H1 (cell line): Measurements from ENCODE around the gene ASAP3. TPM values are rescaled to one million over a fixed set of nuclear protein-coding genes. Genes with fewer than 3 reads are reported as not detected.

ENCODE experiments used
- CTCF ChIA-PET: fragments of 300-600 bp; sonication (Branson Sonifier 250); formaldehyde crosslinking; loops from one replicate; lab custom pipeline; 2021; ENCODE audit not compliant: partially characterized antibody; lab: Charles Lee
- POLR2A ChIA-PET: fragments of 300-600 bp; sonication (Branson Sonifier 250); formaldehyde crosslinking; loops from one replicate; lab custom pipeline; 2021; ENCODE audit warnings: inconsistent platforms; ENCODE audit not compliant: partially characterized antibody; lab: Charles Lee
- DNase-seq, 2 experiments: peaks; one replicate each; pipeline versions ENCODE4 v3.0.0 to v3.0.0-alpha.2; 2010 to 2022; ENCODE audit warnings: low spot score in 2 of 2, low read depth in 1 of 2, mixed read lengths in 1 of 2
- FAIRE-seq: peaks from 2 replicates; lab custom pipeline; 2011; peaks lifted over from hg19 to GRCh38; lab: Jason Lieb, UNC
- H2AFZ ChIP-seq: 2 replicates; pipeline ENCODE4 v1.8.1; 2012; ENCODE audit warnings: low read length, inconsistent platforms
- H2AK5ac ChIP-seq: 2 replicates; pipeline ENCODE4 v1.6.1; 2013; ENCODE audit warnings: low read depth, low read length
- H2BK120ac ChIP-seq: replicated peaks from 2 replicates; pipeline ENCODE3; 2013; ENCODE audit warnings: low read depth, low read length, inconsistent platforms
- H2BK12ac ChIP-seq: 2 replicates; pipeline ENCODE4 v1.6.1; 2013; ENCODE audit warnings: low read depth, low read length
- H2BK15ac ChIP-seq: 2 replicates; pipeline ENCODE4 v1.6.1; 2013; ENCODE audit warnings: low read length
- H2BK20ac ChIP-seq: 2 replicates; pipeline ENCODE4 v1.6.1; 2013; ENCODE audit warnings: low read length
- H2BK5ac ChIP-seq: 2 replicates; pipeline ENCODE4 v1.6.1; 2013; ENCODE audit warnings: low read depth, low read length
- H3K14ac ChIP-seq: 2 replicates; pipeline ENCODE4 v1.6.1; 2013; ENCODE audit warnings: inconsistent platforms; ENCODE audit not compliant: insufficient read length
- H3K18ac ChIP-seq: 2 replicates; pipeline ENCODE4 v1.6.1; 2013; ENCODE audit warnings: low read length; ENCODE audit errors: extremely low read depth
- H3K23ac ChIP-seq: 2 replicates; pipeline ENCODE4 v1.6.1; 2013; ENCODE audit warnings: inconsistent platforms; ENCODE audit not compliant: insufficient read length
- H3K23me2 ChIP-seq: 2 replicates; pipeline ENCODE4 v1.6.1; 2013; ENCODE audit warnings: low read depth, low read length
- H3K27ac ChIP-seq: 2 replicates; pipeline ENCODE4 v1.6.1; 2011; ENCODE audit warnings: low read depth, low read length, inconsistent platforms
- H3K27me3 ChIP-seq, 4 experiments: replicated peaks in 1 of 4; 1 replicate in 1 of 4; 2 replicates in 3 of 4; pipeline versions ENCODE4 v1.6.1 to v1.8.1; 2011 to 2013; ENCODE audit warnings: low read length in 3 of 4, mild to moderate bottlenecking in 3 of 4, inconsistent platforms in 2 of 4, mixed read lengths in 2 of 4, moderate library complexity in 1 of 4; ENCODE audit not compliant: control insufficient read depth in 3 of 4, insufficient read depth in 3 of 4; ENCODE audit errors: extremely low read depth in 1 of 4
- H3K36me3 ChIP-seq, 4 experiments: 2 replicates each; pipeline versions ENCODE4 v1.6.1 to v1.8.1; 2011 to 2013; ENCODE audit warnings: mild to moderate bottlenecking in 4 of 4, low read length in 3 of 4, moderate library complexity in 2 of 4, control low read depth in 1 of 4, inconsistent platforms in 1 of 4; ENCODE audit not compliant: insufficient read depth in 4 of 4, control insufficient read depth in 2 of 4
- H3K4ac ChIP-seq: replicated peaks from 2 replicates; pipeline ENCODE3; 2013; ENCODE audit warnings: low read length, low read depth, mixed read lengths, inconsistent platforms; ENCODE audit not compliant: insufficient read length
- H3K4me1 ChIP-seq, 4 experiments: replicated peaks in 1 of 4; 1 replicate in 1 of 4; 2 replicates in 3 of 4; pipeline versions ENCODE4 v1.6.1 to v1.8.1; 2011 to 2013; ENCODE audit warnings: low read length in 3 of 4, inconsistent platforms in 2 of 4, mixed read lengths in 1 of 4; ENCODE audit not compliant: insufficient read depth in 4 of 4, control insufficient read depth in 3 of 4
- H3K4me2 ChIP-seq, 2 experiments: 2 replicates each; pipeline versions ENCODE4 v1.6.1 to v1.8.1; 2011 to 2013; ENCODE audit warnings: low read depth in 2 of 2, low read length in 2 of 2, control low read depth in 1 of 2, inconsistent platforms in 1 of 2, mild to moderate bottlenecking in 1 of 2; ENCODE audit not compliant: insufficient read depth in 1 of 2
- H3K4me3 ChIP-seq, 4 experiments: fragments of 200-600, 300-600 bp in 1 of 4; sonication (generic), shearing (Covaris generic), sonication (Bioruptor Twin) in 1 of 4; 2 replicates each; pipeline versions ENCODE4 v1.5.1 to v1.8.1; 2011 to 2016; ENCODE audit warnings: low read length in 4 of 4, low read depth in 3 of 4, control low read depth in 2 of 4, inconsistent platforms in 2 of 4, mild to moderate bottlenecking in 2 of 4, mixed read lengths in 1 of 4, moderate library complexity in 1 of 4; ENCODE audit not compliant: insufficient read depth in 2 of 4; ENCODE audit errors: extremely low read depth in 1 of 4
- H3K56ac ChIP-seq: replicated peaks from 2 replicates; pipeline ENCODE3; 2013; ENCODE audit warnings: low read depth, mild to moderate bottlenecking, mixed read lengths, low read length, inconsistent platforms; ENCODE audit not compliant: insufficient read length
- H3K79me1 ChIP-seq: 2 replicates; pipeline ENCODE4 v1.6.1; 2013; ENCODE audit warnings: low read depth, low read length, control low read depth
- H3K79me2 ChIP-seq, 2 experiments: 2 replicates each; pipeline versions ENCODE4 v1.6.1 to v1.8.1; 2012 to 2013; ENCODE audit warnings: low read length in 2 of 2, mild to moderate bottlenecking in 2 of 2, inconsistent platforms in 1 of 2; ENCODE audit not compliant: insufficient read depth in 2 of 2, control insufficient read depth in 1 of 2
- H3K9ac ChIP-seq, 4 experiments: replicated peaks in 1 of 4; 1 replicate in 1 of 4; 2 replicates in 3 of 4; pipeline versions ENCODE4 v1.6.1 to v1.8.1; 2011 to 2013; ENCODE audit warnings: low read depth in 3 of 4, low read length in 3 of 4, control low read depth in 2 of 4, mild to moderate bottlenecking in 2 of 4, moderate library complexity in 2 of 4, inconsistent platforms in 1 of 4; ENCODE audit errors: extremely low read depth in 1 of 4
- H3K9me3 ChIP-seq, 2 experiments: 2 replicates each; pipeline versions ENCODE4 v1.6.1 to v1.8.1; 2012 to 2013; ENCODE audit warnings: mild to moderate bottlenecking in 2 of 2, moderate library complexity in 2 of 2, control low read depth in 1 of 2, inconsistent platforms in 1 of 2, low read depth in 1 of 2, low read length in 1 of 2, mixed read lengths in 1 of 2; ENCODE audit not compliant: insufficient read depth in 2 of 2
- H4K20me1 ChIP-seq, 2 experiments: replicated peaks in 1 of 2; 2 replicates each; pipeline versions ENCODE3 to v1.8.1; 2011 to 2013; ENCODE audit warnings: inconsistent platforms in 2 of 2, low read length in 2 of 2, mild to moderate bottlenecking in 1 of 2; ENCODE audit not compliant: insufficient read depth in 2 of 2, control insufficient read depth in 1 of 2
- H4K5ac ChIP-seq: 2 replicates; pipeline ENCODE4 v1.6.1; 2013; ENCODE audit warnings: low read length, low read depth, mixed read lengths, inconsistent platforms; ENCODE audit not compliant: insufficient read length
- H4K8ac ChIP-seq: 2 replicates; pipeline ENCODE4 v1.8.0; 2013; ENCODE audit warnings: mild to moderate bottlenecking, moderate library complexity, low read length, inconsistent platforms; ENCODE audit not compliant: insufficient read depth; ENCODE audit errors: extremely low read depth
- H4K91ac ChIP-seq: replicated peaks from 2 replicates; pipeline ENCODE3; 2013; ENCODE audit warnings: low read length, mixed read lengths, inconsistent platforms; ENCODE audit not compliant: insufficient read length
- ATF3 ChIP-seq: IDR thresholded peaks from 2 replicates; pipeline ENCODE4 v1.6.1; 2011; ENCODE audit warnings: low read depth, mild to moderate bottlenecking, low read length; ENCODE audit not compliant: insufficient read depth
- BRCA1 ChIP-seq: IDR thresholded peaks from 2 replicates; pipeline ENCODE4 v1.6.1; 2012; ENCODE audit warnings: low read depth, low read length, improper control_type of control experiment
- CBX5 ChIP-seq: fragments of 300-800, 300-1000 bp; sonication (generic); IDR thresholded peaks from 2 replicates; pipeline ENCODE4 v1.7.1; 2016; ENCODE audit warnings: antibody characterized with exemption, low read length, low read depth
- CBX8 ChIP-seq: fragments of 300-800, 300-1000 bp; sonication (generic); IDR thresholded peaks from 2 replicates; pipeline ENCODE4 v1.7.1; 2016; ENCODE audit warnings: low read depth, low read length, borderline replicate concordance
- CEBPB ChIP-seq: IDR thresholded peaks from 2 replicates; pipeline ENCODE4 v1.6.1; 2012; ENCODE audit warnings: low read depth, low read length
- EGR1 ChIP-seq: IDR thresholded peaks from 2 replicates; pipeline ENCODE4 v1.6.1; 2011; ENCODE audit warnings: low read depth, low read length, borderline replicate concordance
- EZH2 ChIP-seq: fragments of 200-600 bp; sonication (generic); IDR thresholded peaks from 2 replicates; pipeline ENCODE4 v1.7.1; 2012; ENCODE audit warnings: low read depth, mild to moderate bottlenecking, moderate library complexity, low read length, inconsistent platforms; ENCODE audit not compliant: severe bottlenecking
- KDM1A ChIP-seq: fragments of 200-600, 300-600 bp; sonication (generic); IDR thresholded peaks from 2 replicates; pipeline ENCODE4 v1.7.1; 2016; ENCODE audit warnings: mild to moderate bottlenecking, low read length, borderline replicate concordance
- POLR2A ChIP-seq, 2 experiments: IDR thresholded peaks; 1 replicate in 1 of 2; 2 replicates in 1 of 2; pipeline ENCODE4 v1.6.1; 2011; ENCODE audit warnings: low read depth in 2 of 2, low read length in 2 of 2, mild to moderate bottlenecking in 2 of 2; ENCODE audit errors: control extremely low read depth in 1 of 2
- RBBP5 ChIP-seq: IDR thresholded peaks from 2 replicates; pipeline ENCODE4 v1.7.1; 2012; ENCODE audit warnings: low read depth, mild to moderate bottlenecking, inconsistent platforms, low read length, moderate library complexity, borderline replicate concordance
- SIRT6 ChIP-seq: IDR thresholded peaks from one replicate; pipeline ENCODE4 v1.7.1; 2012; ENCODE audit warnings: low read length, inconsistent platforms
- WGBS, 2 experiments: shearing (Covaris generic) in 1 of 2; methylation state at CpG; one replicate each; pipeline versions ENCODE4 v1.1.6 to v1.1.7; 2013 to 2015; ENCODE audit warnings: low lambda C conversion rate in 2 of 2, mixed read lengths in 2 of 2, inconsistent platforms in 1 of 2, low coverage in 1 of 2, missing lambda C conversion rate in 1 of 2; ENCODE audit not compliant: insufficient replicate concordance in 2 of 2, insufficient coverage in 1 of 2, insufficient read length in 1 of 2; ENCODE audit errors: extremely low coverage in 1 of 2, missing lambda C conversion rate in 1 of 2; 5-methylcytosine and 5-hydroxymethylcytosine counted together
- polyA plus RNA-seq, 7 experiments: library from polyadenylated mRNA; depleted of rRNA in 3 of 7; stranded (reverse) in 5 of 7; unstranded in 2 of 7; fragments of >200 nt in 5 of 7; fragments of 200-250 nt in 2 of 7; gene quantifications; 1 replicate in 5 of 7; 2 replicates in 1 of 7; 4 replicates in 1 of 7; pipeline versions ENCODE4 v1.2.1 to v1.2.3, GENCODE V29; 2011 to 2013; ENCODE audit warnings: missing spikeins in 2 of 7, mixed read lengths in 2 of 7
- total RNA-seq: library from RNA; stranded (reverse); fragmentation: NEBNext Ultra II Directional; extraction: Animal tissue kit (Norgen Biotek cat#: 25700); gene quantifications from 2 replicates; pipeline ENCODE4 v1.2.1, GENCODE V29; 2021

The ASAP3 gene
- total and polyA plus RNA-seq, 2 of the 8 experiments (the other 6 are each of a cell fraction or from before 2014, with no cell fraction given) = 53.1 to 58.0 TPM

GRCh38 chr1:23401313-23401712 lies 82.7 kb downstream of the ASAP3 start:
- no peak overlapping the region for H3K4me2 ChIP-seq
- no peak overlapping the region for H2BK15ac ChIP-seq
- no peak overlapping the region for H3K14ac ChIP-seq
- no peak overlapping the region for H4K8ac ChIP-seq
- H2AK5ac ChIP-seq = no peak overlapping the region
- TF ChIP-seq POLR2A (IDR thresholded peaks at IDR 0.05; ENCODE audit: control extremely low read depth in 1 of 2, low read depth in 2 of 2, low read length in 2 of 2) (no peak), CEBPB (no peak), RBBP5 (no peak), CBX8 (no peak), EZH2 (no peak), KDM1A (no peak), SIRT6 (no peak), BRCA1 (no peak), ATF3 (no peak), CBX5 (no peak), EGR1 (no peak)
- TF ChIP-seq, all 59 proteins: peak for 0
- no peak overlapping the region for H2BK20ac ChIP-seq
- DNase-seq = no peak
- no peak overlapping the region for H3K27ac ChIP-seq
- H2BK120ac ChIP-seq = no peak overlapping the region
- no peak overlapping the region for H3K9ac ChIP-seq
- H3K79me1 ChIP-seq = no peaks in the 10 kb centered on the region
- no peaks in the 10 kb centered on the region for H3K79me2 ChIP-seq
- WGBS, 2 experiments = 91% methylated on average over 6 of the region's 6 CpGs; no CpG with 5 or more reads in 1 of the 2 experiments
- no peak overlapping the region for H4K91ac ChIP-seq
- no peak overlapping the region for H2BK12ac ChIP-seq
- H3K56ac ChIP-seq = no peak overlapping the region
- H2AFZ ChIP-seq = no peak overlapping the region
- H4K20me1 ChIP-seq = peaks cover 1 to 3% of the 10 kb centered on the region in 2 experiments
- H3K4me3 ChIP-seq = no peak overlapping the region
- H3K9me3 ChIP-seq = no peaks in the 10 kb centered on the region
- FAIRE-seq = no peak
- no peak overlapping the region for H3K23ac ChIP-seq
- H3K23me2 ChIP-seq = no peaks in the 10 kb centered on the region
- no peaks in the 10 kb centered on the region for H3K36me3 ChIP-seq
- H3K4ac ChIP-seq = no peak overlapping the region
- CTCF ChIA-PET = interaction anchor here (1.0 to 3.2 kb wide), 3 partner anchors 13 to 124 kb away, joined by 4 to 44 read pairs (median 7); no protein-coding TSS in a partner anchor
- POLR2A ChIA-PET = interaction anchor here (1.2 kb wide), 1 partner anchor 57 kb away, joined by 4 read pairs; the partner anchor contains the start of gene HNRNPR
- H3K27me3 ChIP-seq = peaks cover 36 to 97% (median 65%) of the 10 kb centered on the region in 4 experiments
- H3K4me1 ChIP-seq = peaks cover 0 to 4% (median 2%) of the 10 kb centered on the region in 4 experiments; a peak in 2 of 7 replicates
- H2BK5ac ChIP-seq = no peak overlapping the region
- H4K5ac ChIP-seq = no peak overlapping the region
- H3K18ac ChIP-seq = no peak overlapping the region
